A549 (cell line): ENCODE measurements around the gene UNKL. TPM values are rescaled to one million over a fixed set of nuclear protein-coding genes. Genes with fewer than 3 reads are reported as not detected.

Experiments
- ATAC-seq, 2 experiments: fragments of 200-7000 bp in 1 of 2; fragments of >200 bp in 1 of 2; cut with Nextera tagmentation in 1 of 2; cut with Tn5 transposase in 1 of 2; 3 replicates each; pipeline versions ENCODE4 v1.8.0 to v1.9.1; 2018 to 2020; ENCODE audit warnings: mild to moderate bottlenecking in 1 of 2, moderate library complexity in 1 of 2
- CTCF ChIA-PET: fragments of 300-600 bp; sonication (Branson Sonifier 250); formaldehyde crosslinking; extraction: SDS; loops from one replicate; lab custom pipeline; 2021; ENCODE audit warnings: antibody characterized with exemption, inconsistent platforms; lab: Yijun Ruan, JAX
- POLR2A ChIA-PET: fragments of 350-600 bp; formaldehyde crosslinking; extraction: SDS; loops from one replicate; lab custom pipeline; 2021; ENCODE audit warnings: antibody characterized with exemption, inconsistent platforms; lab: Yijun Ruan, JAX
- DNase-seq, 2 experiments: peaks; one replicate each; pipeline versions ENCODE4 v3.0.0 to v3.0.0-alpha.2; 2011 to 2016; ENCODE audit warnings: low read depth in 1 of 2, low spot score in 1 of 2
- FAIRE-seq: peaks from 2 replicates; lab custom pipeline; 2011; peaks lifted over from hg19 to GRCh38; lab: Jason Lieb, UNC
- H3K27ac ChIP-seq, 2 experiments: fragments of >200 bp; sonication (Bioruptor Twin); formaldehyde crosslinking; 3 replicates each; pipeline ENCODE4 v1.5.1; 2016 to 2017
- H3K4me1 ChIP-seq: fragments of >200 bp; sonication (Bioruptor Twin); formaldehyde crosslinking; 3 replicates; pipeline ENCODE4 v1.6.1; 2016
- H3K4me2 ChIP-seq: fragments of >200 bp; sonication (Bioruptor Twin); formaldehyde crosslinking; 3 replicates; pipeline ENCODE4 v1.6.1; 2016
- H3K4me3 ChIP-seq: fragments of >200 bp; sonication (Bioruptor Twin); formaldehyde crosslinking; 3 replicates; pipeline ENCODE4 v1.5.1; 2016
- H3K9me3 ChIP-seq: fragments of >200 bp; sonication (Bioruptor Twin); formaldehyde crosslinking; 3 replicates; pipeline ENCODE4 v1.6.1; 2016
- BHLHE40 ChIP-seq: IDR thresholded peaks from 2 replicates; pipeline ENCODE4 v1.6.1; 2012; ENCODE audit warnings: low read depth, low read length, inconsistent platforms
- CBX2 ChIP-seq: fragments of 200-600 bp; sonication (generic); IDR thresholded peaks from 2 replicates; pipeline ENCODE4 v1.6.1; 2016; ENCODE audit warnings: low read depth, mild to moderate bottlenecking, borderline replicate concordance
- CHD2 ChIP-seq: fragments of 150-350 bp; IDR thresholded peaks from 2 replicates; pipeline ENCODE4 v1.6.1; 2014; ENCODE audit warnings: low read length; ENCODE audit not compliant: partially characterized antibody
- EP300 ChIP-seq, 2 experiments: fragments of >200 bp; sonication (Bioruptor Twin); formaldehyde crosslinking; IDR thresholded peaks; 2 replicates in 1 of 2; 3 replicates in 1 of 2; pipeline ENCODE4 v1.6.1; 2016 to 2017
- FOSB ChIP-seq: fragments of 250-450 bp; sonication (Bioruptor Pico); IDR thresholded peaks from 2 replicates; pipeline ENCODE4 v1.5.0; 2020; ENCODE audit warnings: mild to moderate bottlenecking, moderate library complexity
- HOXA7 ChIP-seq: fragments of 250-450 bp; sonication (Bioruptor Pico); IDR thresholded peaks from 2 replicates; pipeline ENCODE4 v1.5.0; 2020; ENCODE audit warnings: mild to moderate bottlenecking, moderate library complexity
- HOXB13 ChIP-seq: fragments of 250-450 bp; sonication (Bioruptor Pico); IDR thresholded peaks from 2 replicates; pipeline ENCODE4 v1.5.0; 2020; ENCODE audit warnings: low read depth, mild to moderate bottlenecking, moderate library complexity
- JUN ChIP-seq, 2 experiments: fragments of >200 bp; sonication (Bioruptor Twin); formaldehyde crosslinking; IDR thresholded peaks; 2 replicates in 1 of 2; 3 replicates in 1 of 2; pipeline ENCODE4 v1.6.1; 2016 to 2017
- KDM1A ChIP-seq: fragments of 200-600 bp; sonication (generic); IDR thresholded peaks from 2 replicates; pipeline ENCODE4 v1.6.1; 2016; ENCODE audit warnings: low read depth, mild to moderate bottlenecking
- KDM5A ChIP-seq: fragments of 200-600 bp; sonication (generic); IDR thresholded peaks from 2 replicates; pipeline ENCODE4 v1.6.1; 2016; ENCODE audit warnings: antibody characterized with exemption, mild to moderate bottlenecking
- MAFK ChIP-seq: fragments of 450-650 bp; IDR thresholded peaks from 2 replicates; pipeline ENCODE4 v1.6.1; 2014; ENCODE audit not compliant: partially characterized antibody
- NFE2L2 ChIP-seq: fragments of 150-350 bp; conservative IDR thresholded peaks from 2 replicates; pipeline ENCODE4 v1.6.1; 2014; ENCODE audit warnings: low read length
- PHF8 ChIP-seq: fragments of 200-600 bp; sonication (generic); IDR thresholded peaks from 2 replicates; pipeline ENCODE4 v1.6.1; 2016; ENCODE audit warnings: low read depth, mild to moderate bottlenecking, antibody characterized with exemption, moderate library complexity, borderline replicate concordance
- RAD21 ChIP-seq, 2 experiments: fragments of >200 bp in 1 of 2; sonication (Bioruptor Twin) in 1 of 2; formaldehyde crosslinking in 1 of 2; IDR thresholded peaks in 1 of 2; conservative IDR thresholded peaks in 1 of 2; 2 replicates in 1 of 2; 3 replicates in 1 of 2; pipeline ENCODE4 v1.6.1; 2012 to 2018; ENCODE audit warnings: inconsistent platforms in 1 of 2
- RARB ChIP-seq: fragments of 250-450 bp; sonication (Bioruptor Pico); IDR thresholded peaks from 2 replicates; pipeline ENCODE4 v1.8.0; 2021; ENCODE audit warnings: mild to moderate bottlenecking, moderate library complexity
- RFX5 ChIP-seq: fragments of 450-650 bp; IDR thresholded peaks from 2 replicates; pipeline ENCODE4 v1.7.1; 2014; ENCODE audit warnings: antibody characterized with exemption, mild to moderate bottlenecking, moderate library complexity
- RNF2 ChIP-seq: fragments of 200-600 bp; sonication (generic); IDR thresholded peaks from 2 replicates; pipeline ENCODE4 v1.6.1; 2016; ENCODE audit warnings: low read depth, mild to moderate bottlenecking, antibody characterized with exemption, moderate library complexity, borderline replicate concordance
- SMC3 ChIP-seq: fragments of >200 bp; sonication (Bioruptor Twin); formaldehyde crosslinking; IDR thresholded peaks from 3 replicates; pipeline ENCODE4 v1.6.1; 2018; ENCODE audit warnings: inconsistent platforms
- TFCP2L1 ChIP-seq: fragments of 250-450 bp; sonication (Bioruptor Pico); IDR thresholded peaks from 2 replicates; pipeline ENCODE4 v1.5.0; 2021; ENCODE audit warnings: mild to moderate bottlenecking
- ZC3H11A ChIP-seq: fragments of 450-650 bp; IDR thresholded peaks from 2 replicates; pipeline ENCODE4 v1.6.1; 2014; ENCODE audit warnings: antibody characterized with exemption, mild to moderate bottlenecking
- WGBS: methylation state at CpG from one replicate; pipeline ENCODE4 v1.1.6; 2017; ENCODE audit errors: missing lambda C conversion rate; 5-methylcytosine and 5-hydroxymethylcytosine counted together
- polyA plus RNA-seq, 4 experiments: library from polyadenylated mRNA; depleted of rRNA in 3 of 4; stranded (reverse); fragments of >200 nt; fragmentation: RNase III in 1 of 4; extraction: RNeasy Plus Mini Kit Qiagen cat#74134 plus additional on column Dnase treatment in 1 of 4; gene quantifications; 2 replicates in 3 of 4; 3 replicates in 1 of 4; pipeline ENCODE4 v1.2.3, GENCODE V29; 2011 to 2017
- TF ChIP-seq, protein P1 (sequence below): fragments of >200 bp; sonication (Bioruptor Twin); formaldehyde crosslinking; IDR thresholded peaks from 3 replicates; pipeline ENCODE4 v1.6.1; 2016
- TF ChIP-seq, protein P2 (sequence below): fragments of >200 bp; sonication (Bioruptor Twin); formaldehyde crosslinking; IDR thresholded peaks from 3 replicates; pipeline ENCODE4 v1.5.1; 2016
- TF ChIP-seq, protein P3 (sequence below): fragments of 150-350 bp; IDR thresholded peaks from 2 replicates; pipeline ENCODE4 v1.6.1; 2014; ENCODE audit warnings: low read depth, mild to moderate bottlenecking, low read length

The UNKL gene
- polyA plus RNA-seq, 2 of the 4 experiments (the other 2 are of a cell fraction), result 20.7 to 37.6 TPM

DNA sequence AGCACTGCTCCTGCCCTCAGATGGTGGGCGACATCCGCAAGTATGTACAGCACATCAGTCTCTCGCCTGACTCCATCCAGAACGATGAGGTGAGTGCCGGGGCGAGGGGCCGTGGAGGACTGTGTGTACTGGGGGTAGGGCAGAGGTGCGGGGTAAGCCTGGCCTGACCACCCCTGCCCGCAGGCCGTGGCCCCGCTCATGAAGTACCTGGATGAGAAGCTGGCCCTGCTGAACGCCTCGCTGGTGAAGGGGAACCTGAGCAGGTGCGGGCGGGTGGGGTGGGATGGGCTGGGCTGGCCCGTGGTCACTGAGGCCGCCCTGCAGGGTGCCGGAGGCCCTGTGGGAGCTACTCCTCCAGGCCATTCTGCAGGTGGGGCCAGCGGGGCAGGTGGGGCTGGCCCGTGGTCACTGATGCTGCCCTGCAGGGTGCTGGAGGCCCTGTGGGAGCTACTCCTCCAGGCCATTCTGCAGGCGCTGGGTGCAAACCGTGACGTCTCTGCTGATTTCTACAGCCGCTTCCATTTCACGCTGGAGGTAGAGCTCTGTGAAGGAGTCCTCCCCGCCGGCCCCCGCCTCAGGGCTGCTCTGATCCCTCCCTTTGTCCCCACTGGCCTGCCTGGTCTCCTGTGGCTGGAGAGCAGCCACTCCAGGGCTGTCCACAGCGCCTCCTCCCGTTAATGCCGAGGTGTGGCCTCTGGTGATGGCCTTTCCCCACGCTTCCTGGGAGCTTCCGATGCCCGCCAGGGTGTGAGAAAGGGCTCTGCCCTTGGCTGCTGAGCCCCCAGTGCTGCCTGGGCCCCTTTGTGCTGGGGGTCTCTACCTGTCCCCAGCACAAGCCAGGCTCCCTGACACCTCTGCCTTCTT lies 67.8 kb downstream of the UNKL start:
- FAIRE-seq (no peak), DNase-seq (peak in 1 of 2 experiments; percentile 42), ATAC-seq (peak in 1 of 2 experiments; percentile 25; a peak in 2 of 6 replicates)
- WGBS, result 65% methylated on average over 22 of the region's 34 CpGs
- Histone ChIP-seq H3K4me1 (peaks cover 17% of the 10 kb centered on the region), H3K27ac (no peak overlapping the region), H3K4me3 (no peak overlapping the region), H3K9me3 (no peaks in the 10 kb centered on the region), H3K4me2 (no peak overlapping the region)
- TF ChIP-seq PHF8 (no peak), TFCP2L1 (CRISPR knock-in tag) (no peak), BHLHE40 (no peak), RFX5 (no peak), RAD21 (conservative IDR thresholded peaks at IDR 0.05 in 1 of 2, IDR thresholded peaks at IDR 0.05 in 1 of 2) (peak in 1 of 2 experiments; percentile 32; a peak in 1 of 5 replicates), RNF2 (no peak), HOXA7 (CRISPR knock-in tag) (no peak), MAFK (no peak), HOXB13 (CRISPR knock-in tag) (no peak), JUN (IDR thresholded peaks at IDR 0.05) (peak in 1 of 2 experiments; percentile 29; a peak in 1 of 5 replicates), SMC3 (no peak)
- TF ChIP-seq, protein P1, sequence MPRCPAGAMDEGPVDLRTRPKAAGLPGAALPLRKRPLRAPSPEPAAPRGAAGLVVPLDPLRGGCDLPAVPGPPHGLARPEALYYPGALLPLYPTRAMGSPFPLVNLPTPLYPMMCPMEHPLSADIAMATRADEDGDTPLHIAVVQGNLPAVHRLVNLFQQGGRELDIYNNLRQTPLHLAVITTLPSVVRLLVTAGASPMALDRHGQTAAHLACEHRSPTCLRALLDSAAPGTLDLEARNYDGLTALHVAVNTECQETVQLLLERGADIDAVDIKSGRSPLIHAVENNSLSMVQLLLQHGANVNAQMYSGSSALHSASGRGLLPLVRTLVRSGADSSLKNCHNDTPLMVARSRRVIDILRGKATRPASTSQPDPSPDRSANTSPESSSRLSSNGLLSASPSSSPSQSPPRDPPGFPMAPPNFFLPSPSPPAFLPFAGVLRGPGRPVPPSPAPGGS, result 0 out of 3 replicates have a peak, but pooled peaks have one; percentile 25
- TF ChIP-seq, protein P2, sequence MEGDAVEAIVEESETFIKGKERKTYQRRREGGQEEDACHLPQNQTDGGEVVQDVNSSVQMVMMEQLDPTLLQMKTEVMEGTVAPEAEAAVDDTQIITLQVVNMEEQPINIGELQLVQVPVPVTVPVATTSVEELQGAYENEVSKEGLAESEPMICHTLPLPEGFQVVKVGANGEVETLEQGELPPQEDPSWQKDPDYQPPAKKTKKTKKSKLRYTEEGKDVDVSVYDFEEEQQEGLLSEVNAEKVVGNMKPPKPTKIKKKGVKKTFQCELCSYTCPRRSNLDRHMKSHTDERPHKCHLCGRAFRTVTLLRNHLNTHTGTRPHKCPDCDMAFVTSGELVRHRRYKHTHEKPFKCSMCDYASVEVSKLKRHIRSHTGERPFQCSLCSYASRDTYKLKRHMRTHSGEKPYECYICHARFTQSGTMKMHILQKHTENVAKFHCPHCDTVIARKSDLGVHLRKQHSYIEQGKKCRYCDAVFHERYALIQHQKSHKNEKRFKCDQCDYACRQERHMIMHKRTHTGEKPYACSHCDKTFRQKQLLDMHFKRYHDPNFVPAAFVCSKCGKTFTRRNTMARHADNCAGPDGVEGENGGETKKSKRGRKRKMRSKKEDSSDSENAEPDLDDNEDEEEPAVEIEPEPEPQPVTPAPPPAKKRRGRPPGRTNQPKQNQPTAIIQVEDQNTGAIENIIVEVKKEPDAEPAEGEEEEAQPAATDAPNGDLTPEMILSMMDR, result peak; percentile 29; the same call in 2 of the 3 replicates
- TF ChIP-seq, protein P3, sequence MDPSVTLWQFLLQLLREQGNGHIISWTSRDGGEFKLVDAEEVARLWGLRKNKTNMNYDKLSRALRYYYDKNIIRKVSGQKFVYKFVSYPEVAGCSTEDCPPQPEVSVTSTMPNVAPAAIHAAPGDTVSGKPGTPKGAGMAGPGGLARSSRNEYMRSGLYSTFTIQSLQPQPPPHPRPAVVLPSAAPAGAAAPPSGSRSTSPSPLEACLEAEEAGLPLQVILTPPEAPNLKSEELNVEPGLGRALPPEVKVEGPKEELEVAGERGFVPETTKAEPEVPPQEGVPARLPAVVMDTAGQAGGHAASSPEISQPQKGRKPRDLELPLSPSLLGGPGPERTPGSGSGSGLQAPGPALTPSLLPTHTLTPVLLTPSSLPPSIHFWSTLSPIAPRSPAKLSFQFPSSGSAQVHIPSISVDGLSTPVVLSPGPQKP, result no peak
- ChIA-PET CTCF (interaction anchor here (0.7 to 9.4 kb wide), 9 partner anchors 10 to 56 kb away, joined by 3 to 78 read pairs (median 5); no protein-coding TSS in a partner anchor), POLR2A (no interaction called here)

DNA sequence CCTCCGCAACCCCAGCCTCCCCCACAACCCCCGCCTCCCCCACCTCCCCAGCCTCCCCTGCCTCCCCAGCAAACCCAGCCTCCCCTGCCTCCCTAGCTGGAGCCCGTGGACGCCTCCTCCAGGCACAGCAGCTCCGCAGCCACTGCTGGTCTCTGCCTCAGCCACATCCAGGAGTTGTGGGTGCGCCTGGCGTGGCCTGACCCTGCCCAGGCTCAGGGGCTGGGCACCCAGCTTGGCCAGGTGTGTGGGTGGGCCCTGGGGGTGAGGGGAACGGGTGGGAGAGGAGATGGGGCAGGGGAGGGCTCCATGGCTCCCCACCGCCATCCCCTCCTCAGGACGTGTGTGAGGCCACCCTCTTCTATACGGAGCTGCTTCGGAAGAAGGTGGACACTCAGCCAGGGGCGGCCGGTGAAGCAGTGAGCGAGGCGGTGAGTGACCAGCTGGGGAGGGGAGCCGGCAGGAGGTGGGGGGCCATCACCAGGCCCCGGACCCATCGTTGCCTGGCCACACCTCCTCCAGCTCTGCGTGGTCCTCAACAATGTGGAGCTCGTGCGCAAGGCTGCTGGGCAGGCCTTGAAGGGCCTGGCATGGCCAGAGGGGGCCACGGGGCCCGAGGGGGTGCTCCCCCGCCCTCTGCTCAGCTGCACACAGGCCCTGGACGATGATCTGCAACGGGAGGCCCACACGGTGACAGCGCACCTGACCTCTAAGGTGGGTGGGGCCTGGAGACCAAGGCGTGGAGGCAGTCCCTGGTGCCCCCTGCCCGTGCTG lies 68.7 kb downstream of the UNKL start:
- H3K4me2 ChIP-seq, result no peak overlapping the region
- 80% methylated on average over 14 of the region's 31 CpGs for WGBS
- no peak overlapping the region for H3K27ac ChIP-seq
- ChIA-PET POLR2A (interaction anchor here (0.7 to 1.6 kb wide), 2 partner anchors 40 to 75 kb away, joined by 3 to 4 read pairs; partner anchors contain the start of gene UQCC4), CTCF (interaction anchor here (0.7 to 9.4 kb wide), 6 partner anchors 9 to 75 kb away, joined by 3 to 78 read pairs (median 6); partner anchors contain the start of gene UQCC4)
- TF ChIP-seq KDM1A (no peak), NFE2L2 (no peak), ZC3H11A (no peak), JUN (IDR thresholded peaks at IDR 0.05) (no peak), CHD2 (no peak), CBX2 (no peak), RARB (no peak), FOSB (CRISPR knock-in tag) (no peak), KDM5A (no peak), EP300 (IDR thresholded peaks at IDR 0.05) (no peak)
- TF ChIP-seq, protein P1, result no peak
- FAIRE-seq (no peak), DNase-seq (no peak), ATAC-seq (no peak)
- no peak overlapping the region for H3K4me3 ChIP-seq
- no peaks in the 10 kb centered on the region for H3K9me3 ChIP-seq
- peaks cover 16% of the 10 kb centered on the region for H3K4me1 ChIP-seq
